GM12874 (cell line): ENCODE results near the gene PFKL.

Experiments
- TF ChIP-seq, protein P1 (sequence below): IDR thresholded peaks from 2 replicates; pipeline ENCODE4 v1.5.1; 2011; ENCODE audit warnings: low read depth, mild to moderate bottlenecking, control low read depth, low read length, moderate library complexity; ENCODE audit not compliant: insufficient read depth

PFKL gene

DNA sequence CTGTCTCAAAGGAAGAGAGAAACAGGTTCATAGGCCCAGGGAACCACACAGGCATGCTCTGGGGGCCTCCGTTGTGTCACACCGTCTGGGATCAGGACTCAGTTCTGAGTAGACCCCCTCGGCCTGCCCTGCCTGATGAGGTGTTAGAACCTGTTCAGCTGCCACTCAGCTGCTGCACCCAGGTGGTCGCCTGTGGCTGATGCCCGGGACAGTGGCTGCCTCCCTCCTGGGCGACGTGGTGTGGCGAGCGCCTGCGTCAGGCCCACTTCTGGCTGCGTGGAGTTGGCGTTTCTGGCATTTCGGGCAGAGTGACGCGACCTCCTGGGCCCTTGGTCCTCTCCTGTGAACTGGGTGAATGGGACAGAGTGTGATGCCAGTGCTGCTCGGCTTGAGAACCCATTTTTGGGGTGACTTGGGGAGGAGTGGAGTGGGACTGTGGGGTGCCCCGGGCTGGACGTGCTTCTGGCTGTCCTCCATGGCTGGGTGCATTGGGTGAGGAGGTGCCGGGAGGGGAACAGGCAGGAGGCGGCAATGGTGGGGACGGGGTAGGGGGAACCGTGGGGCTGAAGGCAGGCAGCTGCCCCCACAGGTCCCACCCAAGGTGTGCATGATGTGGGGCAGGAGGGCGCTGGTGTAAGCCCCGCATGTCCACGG, 28.5 kb downstream of the PFKL start:
- TF ChIP-seq, protein P1, sequence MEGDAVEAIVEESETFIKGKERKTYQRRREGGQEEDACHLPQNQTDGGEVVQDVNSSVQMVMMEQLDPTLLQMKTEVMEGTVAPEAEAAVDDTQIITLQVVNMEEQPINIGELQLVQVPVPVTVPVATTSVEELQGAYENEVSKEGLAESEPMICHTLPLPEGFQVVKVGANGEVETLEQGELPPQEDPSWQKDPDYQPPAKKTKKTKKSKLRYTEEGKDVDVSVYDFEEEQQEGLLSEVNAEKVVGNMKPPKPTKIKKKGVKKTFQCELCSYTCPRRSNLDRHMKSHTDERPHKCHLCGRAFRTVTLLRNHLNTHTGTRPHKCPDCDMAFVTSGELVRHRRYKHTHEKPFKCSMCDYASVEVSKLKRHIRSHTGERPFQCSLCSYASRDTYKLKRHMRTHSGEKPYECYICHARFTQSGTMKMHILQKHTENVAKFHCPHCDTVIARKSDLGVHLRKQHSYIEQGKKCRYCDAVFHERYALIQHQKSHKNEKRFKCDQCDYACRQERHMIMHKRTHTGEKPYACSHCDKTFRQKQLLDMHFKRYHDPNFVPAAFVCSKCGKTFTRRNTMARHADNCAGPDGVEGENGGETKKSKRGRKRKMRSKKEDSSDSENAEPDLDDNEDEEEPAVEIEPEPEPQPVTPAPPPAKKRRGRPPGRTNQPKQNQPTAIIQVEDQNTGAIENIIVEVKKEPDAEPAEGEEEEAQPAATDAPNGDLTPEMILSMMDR = no peak

DNA sequence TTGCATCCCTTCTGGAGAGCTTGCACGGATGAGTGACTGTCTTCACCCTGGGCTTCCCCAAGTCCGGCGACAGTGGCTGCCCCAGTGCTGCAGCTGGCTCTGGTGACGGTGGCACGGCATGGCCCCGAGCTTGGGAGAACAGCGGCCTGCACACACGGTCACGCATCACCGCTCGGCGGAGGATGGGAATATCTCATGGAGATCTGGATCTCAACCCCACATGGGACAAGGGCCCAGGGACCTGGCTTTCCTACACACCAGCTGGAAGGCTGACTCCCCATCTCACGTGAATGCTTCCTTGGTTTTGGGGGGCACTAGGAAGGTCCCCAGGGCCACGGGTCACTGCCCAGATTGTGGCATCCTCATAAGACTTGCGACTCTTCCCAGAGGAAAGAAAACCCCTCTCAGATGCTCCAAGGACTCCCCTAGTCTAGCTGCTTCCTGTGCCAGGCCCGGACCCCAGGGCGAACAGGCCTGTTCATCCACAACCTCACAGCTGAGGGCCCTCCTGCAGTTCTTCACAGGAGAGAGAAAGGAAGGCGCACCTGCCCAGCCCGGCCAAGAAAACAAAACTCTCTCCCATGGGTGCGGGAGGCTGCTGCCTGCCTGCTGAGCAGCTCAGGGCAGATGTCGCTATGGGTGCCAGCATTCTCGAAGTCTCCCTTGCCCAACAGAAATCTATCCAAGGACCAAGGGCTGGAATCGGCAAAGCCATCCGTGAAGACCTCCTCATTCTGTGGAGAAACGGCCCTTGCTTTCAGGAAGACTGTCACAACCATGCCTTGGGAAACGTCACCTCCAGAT, 29.4 kb downstream of the PFKL start:
- TF ChIP-seq, protein P1 = no peak

GRCh38 chr21:44329971-44330681, 30.3 kb downstream of the PFKL start:
- TF ChIP-seq, protein P1 = no peak

- TF ChIP-seq, protein P1 = no peak
These were observed 30.8 kb downstream of the PFKL start for GRCh38 chr21:44330698-44331097.

DNA sequence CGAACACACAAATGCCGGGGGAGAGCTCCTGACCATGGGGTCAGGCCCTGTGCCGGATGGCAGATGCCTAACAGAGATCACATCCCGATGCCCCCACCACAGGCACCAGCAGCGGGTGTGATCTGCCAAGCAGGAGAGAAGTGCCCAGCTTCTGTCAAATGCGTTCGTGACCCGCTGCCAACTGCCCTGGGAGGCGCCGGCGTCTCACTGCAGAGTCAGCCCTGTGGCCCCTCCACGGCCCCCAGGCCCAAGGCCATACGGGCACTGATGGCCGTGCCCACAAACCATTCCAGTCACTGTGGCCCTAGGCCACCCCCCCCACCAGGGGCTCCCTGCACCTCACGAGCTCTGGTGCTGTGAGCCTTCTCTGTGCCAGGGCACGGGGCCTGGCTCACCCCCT, 31.4 kb downstream of the PFKL start:
- TF ChIP-seq, protein P1 = no peak

DNA sequence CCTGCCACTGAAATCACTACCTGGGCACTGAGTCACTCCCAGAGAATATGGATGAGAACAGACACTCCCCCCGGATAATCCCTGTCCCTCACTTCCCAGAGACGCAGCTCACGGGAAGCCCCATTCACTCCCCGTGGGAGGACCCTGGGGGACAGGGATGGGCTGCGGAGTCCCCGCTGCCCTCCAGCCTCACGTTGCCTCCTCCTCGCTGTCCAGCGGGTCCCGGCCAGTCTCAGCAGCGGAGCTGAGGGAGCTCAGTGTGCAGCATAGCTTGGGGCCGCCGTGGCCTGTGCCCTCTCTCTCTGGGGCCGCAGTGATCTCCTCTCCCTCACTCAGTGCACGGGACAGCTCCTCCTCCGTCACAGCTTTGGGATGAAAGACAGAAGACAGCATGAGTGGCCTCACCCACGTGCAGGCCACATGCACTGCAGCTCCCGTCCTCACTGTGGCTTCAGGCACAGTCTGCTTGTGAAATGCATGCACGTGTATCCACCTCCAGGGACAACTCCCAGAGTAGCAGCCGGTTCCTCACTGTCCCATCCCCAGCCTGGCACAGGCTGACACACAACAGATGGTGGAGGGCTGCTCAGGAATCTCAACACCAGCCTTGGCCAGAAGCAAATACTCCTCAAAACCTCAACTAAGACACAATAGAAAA, 31.9 kb downstream of the PFKL start:
- TF ChIP-seq, protein P1 = no peak

GRCh38 chr21:44332383-44332782, 32.5 kb downstream of the PFKL start:
- TF ChIP-seq, protein P1 = no peak
